ENCODE measurements around the gene AGBL4. TPM values are rescaled to one million over a fixed set of nuclear protein-coding genes. Genes with fewer than 3 reads are reported as not detected.

Gene AGBL4
- total and polyA plus RNA-seq, 2 experiments from 2014 or later, result not detected

- no peak overlapping the region for H3K4me3 ChIP-seq
- H3K79me2 ChIP-seq (ENCODE audit: insufficient read depth), result no peaks in the 10 kb centered on the region
- no peak overlapping the region for H2AFZ ChIP-seq
- H3K9me2 ChIP-seq (ENCODE audit: insufficient read depth), result no peaks in the 10 kb centered on the region
- 62 to 63% methylated on average over 4 of the region's 4 CpGs for WGBS, 2 experiments (ENCODE audit: low coverage in 1 of 2, low lambda C conversion rate in 2 of 2, missing lambda C conversion rate in 2 of 2)
- H3K27me3 ChIP-seq (replicated peaks; ENCODE audit: insufficient read depth), result no peaks in the 10 kb centered on the region
- H3K9ac ChIP-seq, result no peak overlapping the region
- DNase-seq, result no peak
- in situ Hi-C loops (cut with MboI), result no loop called here
- H3K27ac ChIP-seq, result no peak overlapping the region
- H3K4me2 ChIP-seq (ENCODE audit: unreplicated experiment), result no peak overlapping the region
- no peaks in the 10 kb centered on the region for H4K20me1 ChIP-seq (ENCODE audit: insufficient read depth)
- no peaks in the 10 kb centered on the region for H3K36me3 ChIP-seq (ENCODE audit: low read depth)
- peaks cover 6% of the 10 kb centered on the region; the same call in 1 of the 2 replicates for H3F3A ChIP-seq (ENCODE audit: insufficient read depth)
- no peaks in the 10 kb centered on the region for H3K9me3 ChIP-seq (ENCODE audit: low read depth)
- 0 out of 2 replicates have a peak, but pooled peaks cover 8% of the 10 kb centered on the region for H3K4me1 ChIP-seq (ENCODE audit: insufficient read depth)
- TF ChIP-seq EZH2 (IDR thresholded peaks at IDR 0.05; ENCODE audit: insufficient read depth, poor library complexity, severe bottlenecking), result no peak
- no peak for TF ChIP-seq EZH2phosphoT487 (IDR thresholded peaks at IDR 0.05; ENCODE audit: insufficient read depth, low read depth)
Observed at GRCh38 chr1:48930011-48930410, 1093.7 kb downstream of the AGBL4 start.

DNA sequence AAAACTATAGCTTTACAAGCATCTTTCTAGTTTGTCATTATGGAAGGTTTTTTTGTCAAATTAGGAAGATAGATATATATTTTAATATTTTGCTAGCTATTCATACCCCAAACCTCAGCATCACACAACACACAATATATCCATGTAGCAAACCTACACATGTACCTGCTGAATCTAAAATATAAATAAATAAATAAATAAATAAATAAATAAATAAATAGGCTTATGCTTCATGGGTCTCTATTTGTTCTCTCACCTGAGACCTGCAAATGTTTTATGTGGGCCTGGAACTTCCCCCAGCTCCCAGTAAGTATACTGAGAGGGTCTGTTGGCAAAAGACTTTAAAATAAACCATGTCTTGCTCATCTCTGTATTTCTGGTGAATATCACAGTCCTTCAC is 1099.7 kb downstream of the AGBL4 start:
- TF ChIP-seq EZH2phosphoT487 (IDR thresholded peaks at IDR 0.05; ENCODE audit: insufficient read depth, low read depth), result no peak
- TF ChIP-seq EZH2 (IDR thresholded peaks at IDR 0.05; ENCODE audit: insufficient read depth, poor library complexity, severe bottlenecking), result no peak
- no peaks in the 10 kb centered on the region for H3F3A ChIP-seq (ENCODE audit: insufficient read depth)
- no peak overlapping the region for H3K27ac ChIP-seq
- H4K20me1 ChIP-seq (ENCODE audit: insufficient read depth), result no peaks in the 10 kb centered on the region
- H3K9ac ChIP-seq, result no peak overlapping the region
- no peak for DNase-seq
- H3K36me3 ChIP-seq (ENCODE audit: low read depth), result no peaks in the 10 kb centered on the region
- no peaks in the 10 kb centered on the region for H3K79me2 ChIP-seq (ENCODE audit: insufficient read depth)
- no peaks in the 10 kb centered on the region for H3K9me3 ChIP-seq (ENCODE audit: low read depth)
- H3K4me2 ChIP-seq (ENCODE audit: unreplicated experiment), result no peak overlapping the region
- H3K4me3 ChIP-seq, result no peak overlapping the region
- H3K9me2 ChIP-seq (ENCODE audit: insufficient read depth), result no peaks in the 10 kb centered on the region
- H3K27me3 ChIP-seq (replicated peaks; ENCODE audit: insufficient read depth), result no peaks in the 10 kb centered on the region
- H2AFZ ChIP-seq, result no peak overlapping the region
- in situ Hi-C loops (cut with MboI), result no loop called here
- no peaks in the 10 kb centered on the region for H3K4me1 ChIP-seq (ENCODE audit: insufficient read depth)

DNA sequence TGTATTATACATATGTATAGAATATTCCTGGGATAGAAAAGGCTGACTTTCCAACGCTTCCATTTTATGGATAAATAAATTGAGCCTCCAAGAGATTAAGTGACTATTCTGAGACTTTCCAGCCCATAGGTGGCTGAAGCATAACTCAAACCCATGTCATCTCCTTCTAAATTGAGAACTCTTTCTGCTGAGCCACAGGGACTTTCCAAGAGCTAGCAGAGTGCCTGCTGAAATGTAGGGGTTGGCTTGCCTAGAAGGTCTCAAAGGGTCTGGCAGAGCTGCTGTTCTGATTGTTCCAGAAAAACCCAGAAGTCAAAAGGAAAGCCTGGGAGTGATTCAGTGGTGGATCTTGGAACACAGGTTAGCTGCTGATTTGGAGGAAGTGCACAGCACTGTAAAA is 1100.6 kb downstream of the AGBL4 start:
- Histone ChIP-seq H3K9me2 (ENCODE audit: insufficient read depth) (no peaks in the 10 kb centered on the region), H3K9ac (no peak overlapping the region)
- in situ Hi-C loops (cut with MboI), result no loop called here

DNA sequence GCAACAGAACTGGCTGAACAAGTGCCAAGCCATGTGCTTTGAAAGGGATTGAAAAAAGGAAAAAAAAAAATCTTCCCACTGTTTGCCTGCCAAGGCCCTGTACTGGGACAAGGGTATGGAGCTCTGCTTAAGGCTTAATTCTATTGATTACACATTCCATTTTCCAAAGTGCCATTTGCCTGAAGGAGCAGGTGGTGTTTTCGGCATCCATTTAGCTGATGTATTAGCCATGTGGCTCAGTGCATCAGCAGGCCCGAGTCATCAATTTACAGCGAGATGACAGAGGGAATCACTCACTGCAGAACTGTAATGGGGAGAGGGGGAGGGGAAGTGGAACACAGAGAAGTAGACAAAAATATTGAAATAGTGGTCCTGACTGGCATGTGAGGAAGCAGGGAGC is 1102.9 kb downstream of the AGBL4 start:
- Histone ChIP-seq H4K20me1 (ENCODE audit: insufficient read depth) (no peaks in the 10 kb centered on the region), H3K27ac (no peak overlapping the region), H3K9me3 (ENCODE audit: low read depth) (no peaks in the 10 kb centered on the region), H3K36me3 (ENCODE audit: low read depth) (no peaks in the 10 kb centered on the region), H3K9ac (no peak overlapping the region), H2AFZ (no peak overlapping the region), H3K9me2 (ENCODE audit: insufficient read depth) (no peaks in the 10 kb centered on the region), H3F3A (ENCODE audit: insufficient read depth) (no peaks in the 10 kb centered on the region), H3K79me2 (ENCODE audit: insufficient read depth) (no peaks in the 10 kb centered on the region), H3K4me1 (ENCODE audit: insufficient read depth) (peaks cover 4% of the 10 kb centered on the region; the same call in 1 of the 2 replicates), H3K27me3 (replicated peaks; ENCODE audit: insufficient read depth) (no peaks in the 10 kb centered on the region), H3K4me3 (no peak overlapping the region), H3K4me2 (ENCODE audit: unreplicated experiment) (no peak overlapping the region)
- DNase-seq, result no peak
- TF ChIP-seq EZH2 (IDR thresholded peaks at IDR 0.05; ENCODE audit: insufficient read depth, poor library complexity, severe bottlenecking) (no peak), EZH2phosphoT487 (IDR thresholded peaks at IDR 0.05; ENCODE audit: insufficient read depth, low read depth) (no peak)
- in situ Hi-C loops (cut with MboI), result no loop called here
- 35 to 49% methylated on average over 3 of the region's 3 CpGs for WGBS, 2 experiments (ENCODE audit: low coverage in 1 of 2, low lambda C conversion rate in 2 of 2, missing lambda C conversion rate in 2 of 2)

More for the DNA sequence above, 1100.6 kb downstream of the AGBL4 start:
- no peak overlapping the region for H2AFZ ChIP-seq
- no peak overlapping the region for H3K27ac ChIP-seq
- no peaks in the 10 kb centered on the region for H3K9me3 ChIP-seq (ENCODE audit: low read depth)
- no peaks in the 10 kb centered on the region for H3K36me3 ChIP-seq (ENCODE audit: low read depth)
- DNase-seq, result no peak
- H3F3A ChIP-seq (ENCODE audit: insufficient read depth), result no peaks in the 10 kb centered on the region
- H3K4me3 ChIP-seq, result no peak overlapping the region
- H3K27me3 ChIP-seq (replicated peaks; ENCODE audit: insufficient read depth), result no peaks in the 10 kb centered on the region
- H3K4me1 ChIP-seq (ENCODE audit: insufficient read depth), result no peaks in the 10 kb centered on the region
- 72 to 86% methylated on average over 1 of the region's 1 CpG for WGBS, 2 experiments (ENCODE audit: low coverage in 1 of 2, low lambda C conversion rate in 2 of 2, missing lambda C conversion rate in 2 of 2)
- no peaks in the 10 kb centered on the region for H4K20me1 ChIP-seq (ENCODE audit: insufficient read depth)
- H3K79me2 ChIP-seq (ENCODE audit: insufficient read depth), result no peaks in the 10 kb centered on the region
- TF ChIP-seq EZH2 (IDR thresholded peaks at IDR 0.05; ENCODE audit: insufficient read depth, poor library complexity, severe bottlenecking), result no peak
- no peak for TF ChIP-seq EZH2phosphoT487 (IDR thresholded peaks at IDR 0.05; ENCODE audit: insufficient read depth, low read depth)
- H3K4me2 ChIP-seq (ENCODE audit: unreplicated experiment), result no peak overlapping the region

Data from GM23248 (cell line).